A549 (cell line): ENCODE measurements around the gene BTG4. TPM values are rescaled to one million over a fixed set of nuclear protein-coding genes. Genes with fewer than 3 reads are reported as not detected.

Experiments used
- ATAC-seq, 2 experiments: fragments of 200-7000 bp in 1 of 2; fragments of >200 bp in 1 of 2; cut with Nextera tagmentation in 1 of 2; cut with Tn5 transposase in 1 of 2; 3 replicates each; pipeline versions ENCODE4 v1.8.0 to v1.9.1; 2018 to 2020; ENCODE audit warnings: mild to moderate bottlenecking in 1 of 2, moderate library complexity in 1 of 2
- CTCF ChIA-PET: fragments of 300-600 bp; sonication (Branson Sonifier 250); formaldehyde crosslinking; extraction: SDS; loops from one replicate; lab custom pipeline; 2021; ENCODE audit warnings: antibody characterized with exemption, inconsistent platforms; lab: Yijun Ruan, JAX
- POLR2A ChIA-PET: fragments of 350-600 bp; formaldehyde crosslinking; extraction: SDS; loops from one replicate; lab custom pipeline; 2021; ENCODE audit warnings: antibody characterized with exemption, inconsistent platforms; lab: Yijun Ruan, JAX
- DNase-seq, 2 experiments: peaks; one replicate each; pipeline versions ENCODE4 v3.0.0 to v3.0.0-alpha.2; 2011 to 2016; ENCODE audit warnings: low read depth in 1 of 2, low spot score in 1 of 2
- FAIRE-seq: peaks from 2 replicates; lab custom pipeline; 2011; peaks lifted over from hg19 to GRCh38; lab: Jason Lieb, UNC
- H3K27ac ChIP-seq, 2 experiments: fragments of >200 bp; sonication (Bioruptor Twin); formaldehyde crosslinking; 3 replicates each; pipeline ENCODE4 v1.5.1; 2016 to 2017
- H3K4me1 ChIP-seq: fragments of >200 bp; sonication (Bioruptor Twin); formaldehyde crosslinking; 3 replicates; pipeline ENCODE4 v1.6.1; 2016
- H3K4me2 ChIP-seq: fragments of >200 bp; sonication (Bioruptor Twin); formaldehyde crosslinking; 3 replicates; pipeline ENCODE4 v1.6.1; 2016
- H3K4me3 ChIP-seq: fragments of >200 bp; sonication (Bioruptor Twin); formaldehyde crosslinking; 3 replicates; pipeline ENCODE4 v1.5.1; 2016
- H3K9me3 ChIP-seq: fragments of >200 bp; sonication (Bioruptor Twin); formaldehyde crosslinking; 3 replicates; pipeline ENCODE4 v1.6.1; 2016
- ATOH8 ChIP-seq: fragments of 250-450 bp; sonication (Bioruptor Pico); IDR thresholded peaks from 2 replicates; pipeline ENCODE4 v1.5.0; 2020; ENCODE audit warnings: low read depth, mild to moderate bottlenecking, moderate library complexity
- BCL3 ChIP-seq: fragments of >200 bp; sonication (Bioruptor Twin); formaldehyde crosslinking; IDR thresholded peaks from 3 replicates; pipeline ENCODE4 v1.6.1; 2016
- BHLHE40 ChIP-seq: IDR thresholded peaks from 2 replicates; pipeline ENCODE4 v1.6.1; 2012; ENCODE audit warnings: low read depth, low read length, inconsistent platforms
- CBX2 ChIP-seq: fragments of 200-600 bp; sonication (generic); IDR thresholded peaks from 2 replicates; pipeline ENCODE4 v1.6.1; 2016; ENCODE audit warnings: low read depth, mild to moderate bottlenecking, borderline replicate concordance
- CEBPB ChIP-seq, 2 experiments: fragments of >200 bp in 1 of 2; sonication (Bioruptor Twin) in 1 of 2; formaldehyde crosslinking in 1 of 2; IDR thresholded peaks; 2 replicates each; pipeline ENCODE4 v1.6.1; 2012 to 2016
- CHD4 ChIP-seq: fragments of 200-600 bp; sonication (generic); IDR thresholded peaks from 2 replicates; pipeline ENCODE4 v1.6.1; 2016; ENCODE audit warnings: antibody characterized with exemption, mild to moderate bottlenecking, borderline replicate concordance
- E2F6 ChIP-seq: IDR thresholded peaks from 2 replicates; pipeline ENCODE4 v1.6.1; 2012; ENCODE audit warnings: low read depth, borderline replicate concordance
- EHF ChIP-seq: fragments of 250-450 bp; sonication (Bioruptor Pico); IDR thresholded peaks from 2 replicates; pipeline ENCODE4 v1.5.0; 2020; ENCODE audit warnings: mild to moderate bottlenecking
- ELK1 ChIP-seq: fragments of 150-350 bp; IDR thresholded peaks from 2 replicates; pipeline ENCODE4 v1.6.1; 2014; ENCODE audit warnings: low read depth, mild to moderate bottlenecking, low read length
- FOSL2 ChIP-seq, 2 experiments: fragments of 450-650 bp in 1 of 2; fragments of >200 bp in 1 of 2; sonication (Bioruptor Twin) in 1 of 2; formaldehyde crosslinking; IDR thresholded peaks; 2 replicates each; pipeline versions ENCODE4 v1.5.0 to v1.6.1; 2016 to 2020; ENCODE audit warnings: mild to moderate bottlenecking in 1 of 2, moderate library complexity in 1 of 2
- FOXS1 ChIP-seq: fragments of 250-450 bp; sonication (Bioruptor Pico); IDR thresholded peaks from 2 replicates; pipeline ENCODE4 v1.5.0; 2020; ENCODE audit warnings: mild to moderate bottlenecking, moderate library complexity
- HES2 ChIP-seq: fragments of >200 bp; sonication (Bioruptor Twin); formaldehyde crosslinking; IDR thresholded peaks from 2 replicates; pipeline ENCODE4 v1.6.1; 2016
- HMGXB4 ChIP-seq: fragments of 250-450 bp; sonication (Bioruptor Pico); IDR thresholded peaks from 2 replicates; pipeline ENCODE4 v1.5.0; 2021; ENCODE audit warnings: mild to moderate bottlenecking, moderate library complexity, borderline replicate concordance
- HOXB5 ChIP-seq: fragments of 250-450 bp; sonication (Bioruptor Pico); IDR thresholded peaks from 2 replicates; pipeline ENCODE4 v1.5.0; 2020; ENCODE audit warnings: mild to moderate bottlenecking, moderate library complexity
- JUN ChIP-seq, 2 experiments: fragments of >200 bp; sonication (Bioruptor Twin); formaldehyde crosslinking; IDR thresholded peaks; 2 replicates in 1 of 2; 3 replicates in 1 of 2; pipeline ENCODE4 v1.6.1; 2016 to 2017
- JUNB ChIP-seq: fragments of >200 bp; sonication (Bioruptor Twin); formaldehyde crosslinking; IDR thresholded peaks from 2 replicates; pipeline ENCODE4 v1.6.1; 2016
- KDM1A ChIP-seq: fragments of 200-600 bp; sonication (generic); IDR thresholded peaks from 2 replicates; pipeline ENCODE4 v1.6.1; 2016; ENCODE audit warnings: low read depth, mild to moderate bottlenecking
- KDM5A ChIP-seq: fragments of 200-600 bp; sonication (generic); IDR thresholded peaks from 2 replicates; pipeline ENCODE4 v1.6.1; 2016; ENCODE audit warnings: antibody characterized with exemption, mild to moderate bottlenecking
- NFE2L2 ChIP-seq: fragments of 150-350 bp; conservative IDR thresholded peaks from 2 replicates; pipeline ENCODE4 v1.6.1; 2014; ENCODE audit warnings: low read length
- NR3C1 ChIP-seq: fragments of >200 bp; sonication (Bioruptor Twin); formaldehyde crosslinking; IDR thresholded peaks from 3 replicates; pipeline ENCODE4 v1.6.1; 2017
- POLR2AphosphoS2 ChIP-seq: conservative IDR thresholded peaks from 2 replicates; pipeline ENCODE4 v1.6.1; 2012; ENCODE audit warnings: low read length, improper control_type of control experiment, inconsistent platforms
- RAD21 ChIP-seq, 2 experiments: fragments of >200 bp in 1 of 2; sonication (Bioruptor Twin) in 1 of 2; formaldehyde crosslinking in 1 of 2; IDR thresholded peaks in 1 of 2; conservative IDR thresholded peaks in 1 of 2; 2 replicates in 1 of 2; 3 replicates in 1 of 2; pipeline ENCODE4 v1.6.1; 2012 to 2018; ENCODE audit warnings: inconsistent platforms in 1 of 2
- RFX5 ChIP-seq: fragments of 450-650 bp; IDR thresholded peaks from 2 replicates; pipeline ENCODE4 v1.7.1; 2014; ENCODE audit warnings: antibody characterized with exemption, mild to moderate bottlenecking, moderate library complexity
- SREBF2 ChIP-seq: fragments of 450-650 bp; IDR thresholded peaks from 2 replicates; pipeline ENCODE4 v1.6.1; 2014; ENCODE audit warnings: mild to moderate bottlenecking, moderate library complexity
- TFCP2L1 ChIP-seq: fragments of 250-450 bp; sonication (Bioruptor Pico); IDR thresholded peaks from 2 replicates; pipeline ENCODE4 v1.5.0; 2021; ENCODE audit warnings: mild to moderate bottlenecking
- USF2 ChIP-seq: fragments of 450-650 bp; IDR thresholded peaks from 2 replicates; pipeline ENCODE4 v1.6.1; 2014; ENCODE audit warnings: antibody characterized with exemption
- ZFP36 ChIP-seq: fragments of 450-650 bp; IDR thresholded peaks from 2 replicates; pipeline ENCODE4 v1.6.1; 2014; ENCODE audit warnings: borderline replicate concordance; ENCODE audit not compliant: partially characterized antibody
- WGBS: methylation state at CpG from one replicate; pipeline ENCODE4 v1.1.6; 2017; ENCODE audit errors: missing lambda C conversion rate; 5-methylcytosine and 5-hydroxymethylcytosine counted together
- polyA plus RNA-seq, 4 experiments: library from polyadenylated mRNA; depleted of rRNA in 3 of 4; stranded (reverse); fragments of >200 nt; fragmentation: RNase III in 1 of 4; extraction: RNeasy Plus Mini Kit Qiagen cat#74134 plus additional on column Dnase treatment in 1 of 4; gene quantifications; 2 replicates in 3 of 4; 3 replicates in 1 of 4; pipeline ENCODE4 v1.2.3, GENCODE V29; 2011 to 2017

Gene BTG4
- polyA plus RNA-seq, 2 of the 4 experiments (the other 2 are of a cell fraction), result 0.23 to 0.36 TPM

- Histone ChIP-seq H3K4me2 (no peak overlapping the region), H3K27ac (no peak overlapping the region), H3K4me1 (peaks cover 8% of the 10 kb centered on the region), H3K9me3 (no peaks in the 10 kb centered on the region), H3K4me3 (no peak overlapping the region)
- ChIA-PET CTCF (interaction anchor here (1.6 kb wide), 1 partner anchor 61 kb away, joined by 3 read pairs; no protein-coding TSS in a partner anchor), POLR2A (no interaction called here)
- FAIRE-seq, result no peak
- no peak for TF ChIP-seq SREBF2
- no peak for TF ChIP-seq EHF (CRISPR knock-in tag)
- TF ChIP-seq KDM1A, result no peak
- no peak for TF ChIP-seq ZFP36
- no peak for TF ChIP-seq CEBPB (IDR thresholded peaks at IDR 0.05)
- no peak for TF ChIP-seq KDM5A
- TF ChIP-seq NFE2L2, result no peak
- TF ChIP-seq HMGXB4, result no peak
- TF ChIP-seq BCL3, result no peak
- no peak for TF ChIP-seq HES2
- TF ChIP-seq CBX2, result no peak
- TF ChIP-seq ELK1, result no peak
- no peak for TF ChIP-seq HOXB5
- TF ChIP-seq JUN (IDR thresholded peaks at IDR 0.05), result no peak
- no peak for DNase-seq
- no peak for ATAC-seq
- WGBS, result 39% methylated on average over 2 of the region's 2 CpGs
Measured at GRCh38 chr11:111515591-111515990, 3.4 kb upstream of the BTG4 start.

GRCh38 chr11:111514216-111515031 lies 2.2 kb upstream of the BTG4 start, which contains the start of gene HOATZ:
Gene HOATZ, plus strand, starts transcription at chr11:111514778. Its CDS starts 7 bp downstream, at chr11:111514785.
- ChIA-PET POLR2A (no interaction called here), CTCF (interaction anchor here (0.6 to 1.6 kb wide), 2 partner anchors 50 to 60 kb away, joined by 3 read pairs; no protein-coding TSS in a partner anchor)
- WGBS, result 91% methylated on average over 31 of the region's 39 CpGs
- peak within 1 kb of the TSS; percentile 83 for H3K4me2 ChIP-seq
- ATAC-seq, result no peak
- DNase-seq, result no peak
- no peak within 1 kb of the TSS for H3K27ac ChIP-seq
- no peaks in the 10 kb centered on the region for H3K9me3 ChIP-seq
- H3K4me3 ChIP-seq, result no peak within 1 kb of the TSS; the same call in 2 of the 3 replicates
- H3K4me1 ChIP-seq, result peaks cover 7% of the 10 kb centered on the region
- FAIRE-seq, result no peak
- TF ChIP-seq USF2 (no peak), RFX5 (no peak), TFCP2L1 (no peak), KDM5A (no peak), FOSL2 (IDR thresholded peaks at IDR 0.05) (no peak), FOSL2 (CRISPR knock-in tag; IDR thresholded peaks at IDR 0.05) (no peak), CBX2 (no peak), KDM1A (no peak), POLR2AphosphoS2 (no peak), ATOH8 (CRISPR knock-in tag) (no peak), BHLHE40 (no peak), FOXS1 (no peak), NR3C1 (no peak), CHD4 (no peak), ELK1 (no peak), JUNB (no peak), E2F6 (no peak), HOXB5 (no peak), RAD21 (conservative IDR thresholded peaks at IDR 0.05 in 1 of 2, IDR thresholded peaks at IDR 0.05 in 1 of 2) (no peak), HES2 (no peak)
